Embryonic facial prominence (tissue), 1 donor: Measurements from ENCODE around the gene PTPRCAP.
"Not testable (repeated sequence)": the region's sequence is repeated elsewhere in the genome, so short reads cannot be mapped to it uniquely, and the experiment has no call there.

Experiments
- DNase-seq: peaks from one replicate; pipeline ENCODE4 v3.0.0-alpha.2; 2016; ENCODE audit errors: extremely low spot score

Gene PTPRCAP

GRCh38 chr11:67427364-67427859 lies 10.1 kb downstream of the PTPRCAP start:
- DNase-seq: not testable (repeated sequence)

DNA sequence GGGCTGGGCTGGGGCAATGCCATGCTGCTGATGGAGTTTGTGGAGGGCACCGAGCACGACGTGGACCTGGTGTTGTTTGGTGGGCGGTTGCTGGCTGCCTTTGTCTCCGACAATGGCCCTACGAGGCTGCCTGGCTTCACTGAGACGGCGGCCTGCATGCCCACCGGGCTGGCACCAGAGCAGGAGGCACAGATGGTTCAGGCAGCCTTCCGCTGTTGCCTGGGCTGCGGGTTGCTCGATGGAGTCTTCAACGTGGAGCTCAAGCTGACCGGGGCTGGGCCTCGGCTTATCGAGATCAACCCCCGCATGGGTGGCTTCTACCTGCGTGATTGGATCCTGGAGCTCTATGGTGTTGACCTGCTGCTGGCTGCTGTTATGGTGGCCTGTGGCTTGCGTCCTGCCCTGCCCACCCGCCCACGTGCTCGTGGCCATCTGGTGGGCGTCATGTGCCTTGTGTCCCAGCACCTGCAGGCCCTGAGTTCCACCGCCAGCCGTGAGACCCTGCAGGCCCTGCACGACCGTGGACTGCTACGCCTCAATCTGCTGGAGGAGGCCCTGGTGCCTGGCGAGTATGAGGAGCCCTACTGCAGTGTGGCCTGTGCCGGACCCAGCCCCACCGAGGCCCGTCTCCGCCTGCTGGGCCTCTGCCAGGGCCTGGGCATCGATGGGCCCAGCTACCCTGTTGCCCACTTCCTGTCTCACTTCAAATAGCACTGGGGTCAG lies 13.4 kb downstream of the PTPRCAP start:
- no peak for DNase-seq

DNA sequence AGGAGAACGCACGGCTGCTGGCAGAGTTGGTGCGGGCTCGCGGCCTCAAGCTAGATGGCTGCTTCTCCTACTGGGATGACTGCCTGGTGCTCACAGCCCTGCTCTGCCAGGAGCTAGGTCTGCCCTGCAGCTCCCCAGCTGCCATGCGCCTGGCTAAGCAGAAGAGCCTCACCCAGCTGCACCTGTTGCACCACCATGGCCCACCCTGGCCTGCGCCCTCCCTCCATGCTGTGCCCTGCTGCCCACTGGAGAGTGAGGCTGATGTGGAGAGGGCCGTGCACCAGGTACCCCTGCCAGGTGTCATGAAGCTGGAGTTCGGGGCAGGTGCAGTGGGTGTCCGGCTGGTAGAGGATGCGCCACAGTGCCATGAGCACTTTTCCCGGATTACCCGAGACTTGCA lies 14.0 kb downstream of the PTPRCAP start:
- DNase-seq: no peak

- DNase-seq: no peak
These were observed 14.6 kb downstream of the PTPRCAP start for GRCh38 chr11:67422891-67423290.

- DNase-seq: no peak
These were observed 16.0 kb downstream of the PTPRCAP start for GRCh38 chr11:67421430-67422031.

GRCh38 chr11:67420646-67421429 lies 16.6 kb downstream of the PTPRCAP start:
- DNase-seq: peak; percentile 80

- DNase-seq: no peak
These were observed 17.3 kb downstream of the PTPRCAP start for GRCh38 chr11:67420147-67420645.

- DNase-seq: no peak
These were observed 18.0 kb downstream of the PTPRCAP start for GRCh38 chr11:67419325-67420049.

DNA sequence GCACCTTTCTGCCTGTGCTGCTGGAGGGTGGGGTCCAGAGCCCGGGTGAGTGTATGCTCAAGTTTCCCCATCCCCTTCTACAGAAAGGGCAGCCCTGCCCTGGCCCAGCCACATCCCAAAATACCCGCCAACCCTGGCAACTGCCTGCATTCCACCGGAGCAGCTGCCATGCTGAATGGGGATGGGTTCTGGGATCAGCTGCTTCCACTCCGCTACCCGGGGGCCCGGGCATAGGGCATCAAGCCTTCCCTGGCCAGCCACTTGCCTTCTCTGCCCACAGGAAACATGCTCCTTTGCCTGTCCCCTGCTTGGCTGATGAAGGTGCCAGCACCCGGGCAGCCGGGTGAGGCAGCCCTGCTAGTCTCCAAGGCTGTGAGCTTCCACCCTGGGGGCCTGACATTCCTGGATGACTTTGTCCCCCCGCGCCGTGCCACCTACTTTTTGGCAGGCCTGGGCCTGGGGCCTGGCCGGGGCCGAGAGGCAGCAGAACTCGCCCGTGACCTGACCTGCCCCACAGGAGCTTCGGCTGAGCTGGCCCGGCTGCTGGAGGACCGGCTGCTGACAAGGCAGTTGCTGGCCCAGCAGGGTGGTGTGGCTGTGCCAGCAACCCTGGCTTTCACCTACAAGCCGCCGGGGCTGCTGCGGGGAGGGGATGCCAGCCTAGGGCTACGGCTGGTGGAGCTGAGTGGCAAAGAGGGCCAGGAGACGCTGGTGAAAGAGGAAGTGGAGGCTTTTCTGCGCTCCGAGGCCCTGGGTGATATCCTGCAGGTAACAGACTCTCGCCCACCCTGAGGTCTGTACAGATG lies 18.8 kb downstream of the PTPRCAP start:
- no peak for DNase-seq

GRCh38 chr11:67417425-67417824 lies 20.1 kb downstream of the PTPRCAP start:
- no peak for DNase-seq

DNA sequence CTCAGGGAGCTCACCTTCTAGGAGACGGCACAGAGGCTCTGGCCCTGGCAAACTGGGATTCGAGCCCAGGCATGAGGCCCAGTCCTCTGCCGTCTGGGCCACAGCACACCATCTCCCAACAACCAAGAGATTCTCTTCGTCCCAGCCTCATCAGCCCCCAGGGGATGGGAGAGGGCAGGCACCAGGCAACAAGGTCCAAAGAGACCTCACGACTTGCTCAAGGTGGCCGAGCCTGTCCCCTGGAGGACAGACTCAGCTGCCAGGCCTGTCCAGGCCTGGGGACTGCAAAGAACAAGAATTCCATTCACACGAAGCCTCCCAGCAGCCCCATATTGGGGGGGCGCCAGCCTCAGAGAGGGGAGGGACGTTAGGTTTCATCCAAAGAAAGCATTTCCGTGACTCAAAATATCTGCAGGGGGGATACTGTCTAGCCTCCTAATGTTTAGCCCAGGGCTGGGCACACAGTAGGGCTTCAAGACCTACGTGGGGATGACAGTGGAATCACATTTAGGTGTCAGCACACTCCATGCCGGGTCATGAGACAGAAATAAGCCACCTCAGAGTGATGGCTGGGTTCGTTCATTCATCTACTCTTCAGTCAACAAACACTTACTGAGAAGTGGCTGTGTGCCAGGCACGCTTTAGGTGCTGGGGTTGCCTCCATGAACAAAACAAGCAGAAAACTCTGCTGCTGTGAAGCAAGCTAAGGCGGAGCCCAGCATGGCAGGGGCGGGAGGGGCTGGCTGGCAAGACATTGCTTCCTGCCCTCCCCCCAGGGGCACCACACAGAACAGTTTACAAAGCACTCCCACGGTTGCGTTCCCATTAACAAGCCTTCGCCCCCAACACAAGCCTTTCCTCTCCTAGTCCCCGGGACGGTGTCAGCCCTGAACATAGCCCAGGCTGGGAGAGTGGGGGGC lies 20.8 kb downstream of the PTPRCAP start:
- no peak for DNase-seq

GRCh38 chr11:67415501-67416304 lies 21.8 kb downstream of the PTPRCAP start, which contains the start of gene CARNS1:
Gene CARNS1, plus strand, starts transcription at chr11:67415678. Its CDS starts 522 bp downstream, at chr11:67416200.
- no peak for DNase-seq

GRCh38 chr11:67413266-67413849 lies 24.1 kb downstream of the PTPRCAP start:
- DNase-seq: no peak

DNA sequence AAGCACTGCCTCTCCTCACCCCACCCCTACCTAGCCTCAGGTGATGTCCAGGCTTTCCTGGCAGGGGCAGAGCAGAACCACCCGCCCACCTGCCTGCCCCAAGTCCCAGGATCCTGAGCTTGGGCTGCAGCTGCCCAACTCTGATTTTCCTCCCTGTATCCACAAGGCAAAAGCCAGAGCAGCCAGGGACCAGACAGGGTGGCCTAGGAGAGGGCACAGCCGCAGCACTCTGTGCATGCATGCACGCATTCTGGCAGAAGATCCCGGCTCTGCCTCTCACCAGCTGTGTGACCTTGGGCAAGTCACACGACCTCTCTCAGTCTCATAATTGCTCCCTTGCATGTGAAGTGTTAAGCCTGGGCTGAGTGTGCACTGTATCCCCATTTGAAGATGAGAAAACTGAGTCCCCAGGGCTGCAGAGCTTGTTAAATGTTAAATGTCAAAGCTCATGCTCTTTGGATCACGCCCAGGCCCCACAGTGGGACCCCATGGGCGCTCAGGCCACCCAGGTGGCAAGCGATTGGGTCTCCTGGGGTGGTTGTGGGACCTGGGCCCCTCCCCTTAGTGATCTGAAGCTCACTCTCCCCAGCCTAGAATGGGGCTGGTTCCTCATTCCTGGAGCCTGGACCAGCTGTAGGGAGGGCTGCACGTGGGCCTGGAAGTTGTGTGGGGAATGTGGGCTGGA lies 24.8 kb downstream of the PTPRCAP start:
- no peak for DNase-seq

GRCh38 chr11:67411785-67412152 lies 25.7 kb downstream of the PTPRCAP start:
- DNase-seq: no peak

GRCh38 chr11:67410984-67411784 lies 26.3 kb downstream of the PTPRCAP start:
- no peak for DNase-seq

DNA sequence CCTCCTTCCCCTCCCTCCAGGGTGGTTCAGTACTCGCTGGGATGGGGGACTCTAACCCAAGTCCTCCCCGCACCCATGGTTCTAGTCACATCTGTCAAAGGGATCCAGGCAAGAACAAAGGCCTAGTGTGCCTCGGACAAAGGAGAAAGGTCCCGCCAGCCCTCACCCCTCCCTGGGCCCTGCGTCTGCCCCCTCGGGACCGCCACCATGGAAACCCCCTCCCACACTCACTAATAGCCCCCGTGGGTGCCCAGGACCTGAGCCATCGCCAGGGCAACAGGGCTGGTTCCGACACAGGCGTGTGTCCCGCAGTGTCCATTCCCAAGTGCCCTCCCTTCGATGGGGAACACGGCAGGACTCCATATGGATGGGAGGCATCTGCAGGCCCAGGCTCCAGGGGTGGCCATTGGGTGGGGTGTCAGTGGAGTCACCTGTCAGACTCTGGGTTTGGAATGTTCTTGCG lies 27.1 kb downstream of the PTPRCAP start:
- DNase-seq: no peak
